Putamen (tissue), 1 donor: ENCODE data around the gene IQSEC1.

ENCODE experiments used
- DNase-seq: peaks from one replicate; pipeline ENCODE4 v3.0.0-alpha.2; 2016; ENCODE audit warnings: low spot score

The IQSEC1 gene

GRCh38 chr3:13106308-13107001, 33.2 kb upstream of the IQSEC1 start:
- DNase-seq: no peak

GRCh38 chr3:13105896-13106250, 32.6 kb upstream of the IQSEC1 start:
- no peak for DNase-seq

DNA sequence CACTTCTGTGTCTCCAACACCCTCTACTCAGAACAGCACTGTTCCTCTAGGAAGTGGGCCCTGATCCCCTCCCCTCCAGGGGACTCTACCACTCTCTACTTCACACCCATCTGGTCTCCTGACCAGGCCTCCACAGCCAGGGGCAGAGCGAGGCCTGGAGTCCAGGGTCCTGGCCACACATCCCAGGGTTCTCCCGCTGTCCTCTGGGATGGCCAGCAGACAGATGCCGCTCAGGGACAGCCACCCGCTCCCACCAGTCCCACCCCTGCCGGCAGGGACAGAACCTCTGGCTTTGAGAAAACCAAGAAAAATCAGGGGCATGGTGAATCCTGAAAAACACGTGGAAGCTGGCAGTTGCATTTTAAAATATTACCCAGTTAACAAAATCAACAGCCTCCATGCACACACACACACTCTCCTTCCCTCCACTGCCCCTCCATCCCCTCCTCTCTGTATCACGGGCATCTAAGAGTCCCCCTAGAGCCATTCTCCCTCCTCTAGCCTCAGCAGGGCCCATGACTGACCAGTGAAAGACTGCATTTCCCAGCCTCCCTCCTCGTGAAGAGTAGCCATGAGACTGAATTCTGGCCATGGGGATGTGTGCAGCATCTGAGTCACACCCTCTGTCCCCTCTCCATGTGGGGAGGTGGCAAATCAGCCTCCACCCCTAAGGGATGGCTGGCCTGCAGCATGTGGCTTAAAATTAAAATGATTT, 32.1 kb upstream of the IQSEC1 start:
- no peak for DNase-seq

- no peak for DNase-seq
Measured at GRCh38 chr3:13104511-13104910, 31.3 kb upstream of the IQSEC1 start.

- no peak for DNase-seq
Measured at GRCh38 chr3:13103416-13104058, 30.3 kb upstream of the IQSEC1 start.

- DNase-seq: peak; percentile 20
Measured at GRCh38 chr3:13102386-13103345, 29.4 kb upstream of the IQSEC1 start.

- DNase-seq: no peak
Measured at GRCh38 chr3:13099707-13100106, 26.5 kb upstream of the IQSEC1 start.

DNA sequence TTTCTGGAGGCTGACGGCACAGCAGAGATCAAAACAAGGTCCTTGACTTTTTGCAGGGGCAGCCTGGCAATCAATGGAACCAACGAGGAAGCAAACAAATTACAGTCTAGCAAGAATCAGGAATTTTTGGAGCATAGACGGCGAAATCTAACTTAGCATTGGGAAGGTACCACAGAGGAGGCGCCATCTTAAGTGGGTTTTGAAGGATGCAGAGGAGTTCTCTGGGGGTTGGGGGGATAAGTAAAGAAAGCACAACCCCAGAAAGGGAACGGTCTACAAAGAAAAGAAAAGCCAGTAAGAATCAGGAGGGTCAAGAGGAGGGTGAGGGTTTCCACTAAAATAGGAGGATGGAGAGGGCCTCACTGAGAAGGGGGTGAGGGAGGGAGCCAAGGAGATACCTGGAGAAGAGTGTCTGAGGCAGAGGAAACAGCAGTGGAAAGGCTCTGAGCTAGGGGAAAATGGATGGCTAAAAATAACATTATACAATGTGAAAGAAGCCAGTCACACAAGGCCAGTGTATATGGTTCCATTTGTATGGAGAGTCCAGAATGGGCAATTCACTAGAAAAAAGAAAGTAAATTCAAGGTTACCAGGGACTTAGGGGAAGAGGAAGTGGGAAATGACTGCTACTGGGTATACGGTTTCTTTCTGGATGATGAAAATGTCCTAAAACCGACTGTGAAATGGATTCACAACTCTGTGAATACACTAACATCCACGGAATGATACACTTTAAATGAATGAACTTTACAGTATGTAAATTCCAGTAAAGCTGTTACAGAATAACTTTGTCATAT, 25.2 kb upstream of the IQSEC1 start:
- DNase-seq: no peak

DNA sequence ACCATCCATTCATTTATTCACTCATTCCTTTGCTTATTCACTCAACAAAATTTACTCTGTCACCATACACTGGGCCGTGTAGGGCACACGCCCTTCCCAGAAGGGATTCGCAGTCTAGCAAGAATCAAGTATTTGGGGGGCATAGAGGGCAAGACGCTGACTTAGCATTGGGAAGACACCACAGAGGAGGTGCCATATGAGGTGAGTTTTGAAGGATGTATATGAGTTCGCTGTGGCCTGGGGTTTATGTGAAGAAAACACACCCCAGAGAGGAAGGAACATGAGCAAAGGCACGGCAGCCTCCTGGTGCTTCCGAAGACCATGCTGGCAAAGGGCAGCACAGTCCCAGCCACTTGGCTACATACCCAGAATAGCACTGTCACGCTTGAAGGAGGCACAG, 23.1 kb upstream of the IQSEC1 start:
- DNase-seq: no peak

- no peak for DNase-seq
Measured at GRCh38 chr3:13095408-13095937, 22.2 kb upstream of the IQSEC1 start.

GRCh38 chr3:13093687-13094086, 20.5 kb upstream of the IQSEC1 start:
- DNase-seq: no peak

DNA sequence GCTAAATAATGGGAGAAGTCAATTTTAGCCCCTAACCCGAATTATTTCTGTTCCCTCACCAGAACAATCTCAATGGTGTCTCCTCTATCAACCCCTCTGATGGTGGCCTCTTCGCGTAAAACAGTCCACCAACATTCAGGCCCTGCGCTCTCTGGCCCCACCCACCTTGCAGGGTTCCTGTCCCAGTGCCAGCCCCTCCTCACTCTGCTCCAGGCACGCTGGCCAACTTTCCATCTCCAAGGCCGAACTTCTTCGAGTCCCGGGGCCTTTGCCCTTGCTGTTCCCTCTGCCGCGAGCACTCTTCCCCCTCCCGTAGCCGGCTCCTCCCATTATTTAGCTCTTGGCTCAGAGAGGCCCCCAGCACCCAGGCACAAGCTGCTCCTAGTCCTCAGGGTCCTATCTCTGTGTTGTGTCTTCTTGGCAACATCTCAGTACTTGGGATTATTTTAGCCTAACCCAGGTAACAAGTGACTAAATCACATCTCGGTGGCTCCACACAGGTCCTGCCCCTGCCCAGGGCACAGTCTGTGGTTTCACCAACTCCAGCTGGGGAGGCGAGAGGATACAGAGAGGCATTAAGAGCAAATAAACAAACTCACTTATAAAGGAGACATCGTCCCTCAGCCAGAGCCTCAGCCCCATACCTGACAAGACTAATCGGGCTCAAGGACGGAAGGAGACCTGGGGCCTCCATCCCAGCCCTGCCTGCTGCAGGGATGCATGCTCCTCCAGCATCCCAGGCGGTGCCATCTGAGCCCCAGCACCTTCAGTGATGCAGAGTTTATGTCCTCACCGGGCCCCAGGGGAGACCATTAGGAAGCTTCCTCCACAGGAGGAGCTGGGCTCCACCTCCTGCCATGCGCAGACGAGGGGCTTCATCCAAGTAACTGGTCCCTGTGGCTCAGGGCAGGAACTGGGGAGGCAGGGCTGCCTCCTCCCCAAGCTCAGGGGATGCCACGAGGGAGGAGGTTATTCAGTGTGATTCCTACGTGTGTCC, 19.7 kb upstream of the IQSEC1 start:
- DNase-seq: no peak

DNA sequence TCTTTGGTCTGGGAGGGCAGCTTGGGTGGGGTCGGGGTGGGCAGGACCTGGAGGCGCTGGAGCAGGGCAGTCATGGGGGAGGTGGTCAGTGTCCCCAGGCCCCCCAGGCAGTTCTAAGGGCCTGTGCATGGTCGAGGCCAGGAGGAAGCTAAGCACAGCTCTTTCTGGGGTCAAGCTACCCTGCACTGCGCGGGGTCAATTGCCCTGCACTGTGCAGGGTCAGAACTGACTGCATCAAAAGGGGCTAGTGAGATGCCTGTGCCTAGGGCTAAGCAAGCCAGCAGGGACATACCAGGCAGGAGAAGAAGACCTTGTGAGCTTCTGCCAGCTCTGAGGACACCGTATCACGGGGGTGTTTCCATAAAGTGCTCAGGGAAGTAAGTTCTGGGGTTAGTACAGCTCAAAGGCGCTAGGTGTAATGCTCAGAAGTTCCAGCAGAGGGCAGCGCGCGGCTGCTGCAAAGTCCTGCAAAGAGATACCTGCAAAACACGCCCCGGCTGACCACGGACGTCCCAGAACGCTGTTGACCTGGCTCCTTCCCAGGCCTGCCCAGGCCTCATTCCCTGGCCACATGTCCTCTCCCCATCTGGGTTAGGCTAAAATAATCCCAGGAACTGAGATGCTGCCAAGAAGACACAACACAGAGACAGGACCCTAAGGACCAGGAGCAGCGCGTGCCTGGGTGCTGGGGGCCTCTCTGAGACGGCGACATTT, 18.8 kb upstream of the IQSEC1 start:
- no peak for DNase-seq

- no peak for DNase-seq
Measured at GRCh38 chr3:13088028-13089006, 15.1 kb upstream of the IQSEC1 start.

GRCh38 chr3:13087320-13087990, 14.2 kb upstream of the IQSEC1 start:
- DNase-seq: no peak

GRCh38 chr3:13086531-13086981, 13.3 kb upstream of the IQSEC1 start:
- DNase-seq: no peak

DNA sequence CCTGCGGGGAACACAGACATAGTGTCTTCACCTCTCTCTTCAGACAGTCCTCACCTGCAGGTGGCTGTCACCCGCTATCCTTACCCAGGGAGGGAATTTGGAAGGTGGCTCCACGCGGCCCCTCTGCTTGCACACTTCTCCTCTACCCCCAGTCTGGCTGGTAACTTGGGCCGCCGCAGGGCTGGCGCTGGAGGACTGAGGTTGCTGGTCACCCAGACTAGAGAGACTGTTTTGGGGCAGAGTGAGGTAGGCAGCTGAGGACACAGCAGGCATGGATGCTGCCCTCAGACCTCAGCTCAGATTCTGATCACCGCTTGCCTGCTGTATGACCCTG, 12.6 kb upstream of the IQSEC1 start:
- DNase-seq: no peak
